Neural crest cell (in vitro differentiated cells): ENCODE results near the gene INPP4B. TPM values are rescaled to one million over a fixed set of nuclear protein-coding genes. Genes with fewer than 3 reads are reported as not detected.

Experiments used
- DNase-seq: peaks from one replicate; pipeline ENCODE4 v3.0.0; 2021; ENCODE audit warnings: low read depth, mixed read lengths, low spot score
- H3K27ac Mint-ChIP-seq: one replicate; pipeline ENCODE4 v1.8.0; 2021; ENCODE audit warnings: mild to moderate bottlenecking, mixed read lengths; ENCODE audit not compliant: unreplicated experiment
- H3K27me3 Mint-ChIP-seq: 2 replicates; pipeline ENCODE4 v1.8.0; 2021; ENCODE audit warnings: low read depth, mild to moderate bottlenecking, mixed read lengths
- H3K36me3 Mint-ChIP-seq: 2 replicates; pipeline ENCODE4 v1.8.0; 2021; ENCODE audit warnings: low read depth, mild to moderate bottlenecking, mixed read lengths
- H3K4me1 Mint-ChIP-seq: 2 replicates; pipeline ENCODE4 v1.8.0; 2021; ENCODE audit warnings: mixed read lengths
- H3K4me3 Mint-ChIP-seq: one replicate; pipeline ENCODE4 v1.8.0; 2021; ENCODE audit warnings: mild to moderate bottlenecking, mixed read lengths
- H3K9me3 Mint-ChIP-seq: 2 replicates; pipeline ENCODE4 v1.8.0; 2021; ENCODE audit warnings: mixed read lengths
- CTCF ChIP-seq: fragments of 200-600 bp; sonication (generic); conservative IDR thresholded peaks from 2 replicates; pipeline ENCODE4 v1.5.0; 2021; ENCODE audit warnings: antibody characterized with exemption, mild to moderate bottlenecking
- total RNA-seq: library from RNA; stranded (reverse); gene quantifications from 2 replicates; pipeline ENCODE4 v1.2.1, GENCODE V29; 2021

Gene INPP4B
- total RNA-seq, 1 donor from 2014 or later = 7.3 TPM

GRCh38 chr4:142098900-142099545 lies 747.1 kb downstream of the INPP4B start:
- TF ChIP-seq CTCF = no peak
- Mint-ChIP-seq H3K27ac (no peak overlapping the region), H3K9me3 (peaks cover 3% of the 10 kb centered on the region), H3K4me1 (peaks cover 6% of the 10 kb centered on the region), H3K27me3 (no peaks in the 10 kb centered on the region), H3K36me3 (no peaks in the 10 kb centered on the region), H3K4me3 (no peak overlapping the region)
- no peak for DNase-seq

GRCh38 chr4:142098380-142098779 lies 747.7 kb downstream of the INPP4B start:
- no peak overlapping the region for H3K27ac Mint-ChIP-seq
- peaks cover 5% of the 10 kb centered on the region for H3K4me1 Mint-ChIP-seq
- TF ChIP-seq CTCF = no peak
- no peak for DNase-seq
- no peaks in the 10 kb centered on the region for H3K27me3 Mint-ChIP-seq
- peaks cover 3% of the 10 kb centered on the region for H3K9me3 Mint-ChIP-seq
- H3K36me3 Mint-ChIP-seq = no peaks in the 10 kb centered on the region
- no peak overlapping the region for H3K4me3 Mint-ChIP-seq

GRCh38 chr4:142097015-142097414 lies 749.1 kb downstream of the INPP4B start:
- Mint-ChIP-seq H3K27me3 (no peaks in the 10 kb centered on the region), H3K9me3 (peaks cover 3% of the 10 kb centered on the region), H3K4me1 (peaks cover 5% of the 10 kb centered on the region), H3K27ac (no peak overlapping the region), H3K4me3 (no peak overlapping the region), H3K36me3 (no peaks in the 10 kb centered on the region)
- TF ChIP-seq CTCF = no peak
- no peak for DNase-seq

GRCh38 chr4:142095886-142096605 lies 750.1 kb downstream of the INPP4B start:
- H3K4me3 Mint-ChIP-seq = no peak overlapping the region
- no peaks in the 10 kb centered on the region for H3K27me3 Mint-ChIP-seq
- peaks cover 3% of the 10 kb centered on the region for H3K9me3 Mint-ChIP-seq
- no peak overlapping the region for H3K27ac Mint-ChIP-seq
- peaks cover 5% of the 10 kb centered on the region for H3K4me1 Mint-ChIP-seq
- DNase-seq = no peak
- H3K36me3 Mint-ChIP-seq = no peaks in the 10 kb centered on the region
- no peak for TF ChIP-seq CTCF

GRCh38 chr4:142092941-142093340 lies 753.2 kb downstream of the INPP4B start:
- H3K27me3 Mint-ChIP-seq = no peaks in the 10 kb centered on the region
- no peak overlapping the region for H3K27ac Mint-ChIP-seq
- peaks cover 2% of the 10 kb centered on the region for H3K9me3 Mint-ChIP-seq
- no peak for DNase-seq
- H3K4me3 Mint-ChIP-seq = no peak overlapping the region
- no peaks in the 10 kb centered on the region for H3K36me3 Mint-ChIP-seq
- no peak for TF ChIP-seq CTCF
- H3K4me1 Mint-ChIP-seq = no peaks in the 10 kb centered on the region
